ENCODE data around the gene NOTCH1.

DNA sequence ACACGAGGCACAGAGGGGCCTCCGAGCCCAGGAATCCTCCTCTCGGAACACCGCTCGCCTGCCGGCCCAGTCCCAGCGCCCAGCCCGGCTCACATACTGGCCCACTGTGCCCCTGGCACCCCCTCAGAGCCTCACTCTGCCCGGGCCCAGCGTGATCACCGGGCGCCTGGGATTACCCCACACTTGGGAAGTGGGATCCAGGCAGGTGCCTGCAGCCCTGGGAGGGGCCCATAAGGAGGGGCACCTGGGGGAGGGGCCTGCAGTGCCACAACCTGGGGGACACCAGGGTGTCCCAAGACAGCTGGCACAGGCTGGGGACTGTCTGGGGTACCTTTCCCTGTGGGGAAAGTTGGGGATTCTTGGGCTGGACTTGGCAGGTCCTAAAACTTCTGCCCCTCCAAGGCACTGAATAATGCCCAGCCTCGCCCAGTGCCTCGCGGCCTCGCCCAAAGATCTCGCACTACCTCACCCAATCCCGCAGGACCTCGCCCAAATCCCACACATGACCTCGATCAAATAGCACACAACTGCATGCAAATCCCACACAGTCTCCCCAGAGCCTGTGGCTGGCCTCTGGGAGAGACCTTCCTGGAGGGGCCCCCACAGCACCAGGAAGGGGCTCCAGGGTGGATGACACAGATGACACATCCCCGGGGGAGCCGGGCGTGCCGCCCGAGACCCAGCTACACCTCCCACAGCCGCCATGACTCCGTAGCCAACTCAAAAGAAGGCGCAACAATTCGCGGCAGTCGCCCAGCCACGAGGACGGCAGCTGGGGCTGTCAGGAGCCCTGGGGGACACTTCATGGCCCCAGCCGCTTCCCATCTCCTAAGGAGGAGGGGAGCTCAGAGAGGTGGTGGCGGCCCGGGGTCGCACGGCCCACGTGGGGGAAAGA is 13.7 kb downstream of the NOTCH1 start:
- TF ChIP-seq, protein P1, sequence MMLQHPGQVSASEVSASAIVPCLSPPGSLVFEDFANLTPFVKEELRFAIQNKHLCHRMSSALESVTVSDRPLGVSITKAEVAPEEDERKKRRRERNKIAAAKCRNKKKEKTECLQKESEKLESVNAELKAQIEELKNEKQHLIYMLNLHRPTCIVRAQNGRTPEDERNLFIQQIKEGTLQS (CRISPR knock-in tag; conservative IDR thresholded peaks at IDR 0.05) = no peak
- TF ChIP-seq, protein P2, sequence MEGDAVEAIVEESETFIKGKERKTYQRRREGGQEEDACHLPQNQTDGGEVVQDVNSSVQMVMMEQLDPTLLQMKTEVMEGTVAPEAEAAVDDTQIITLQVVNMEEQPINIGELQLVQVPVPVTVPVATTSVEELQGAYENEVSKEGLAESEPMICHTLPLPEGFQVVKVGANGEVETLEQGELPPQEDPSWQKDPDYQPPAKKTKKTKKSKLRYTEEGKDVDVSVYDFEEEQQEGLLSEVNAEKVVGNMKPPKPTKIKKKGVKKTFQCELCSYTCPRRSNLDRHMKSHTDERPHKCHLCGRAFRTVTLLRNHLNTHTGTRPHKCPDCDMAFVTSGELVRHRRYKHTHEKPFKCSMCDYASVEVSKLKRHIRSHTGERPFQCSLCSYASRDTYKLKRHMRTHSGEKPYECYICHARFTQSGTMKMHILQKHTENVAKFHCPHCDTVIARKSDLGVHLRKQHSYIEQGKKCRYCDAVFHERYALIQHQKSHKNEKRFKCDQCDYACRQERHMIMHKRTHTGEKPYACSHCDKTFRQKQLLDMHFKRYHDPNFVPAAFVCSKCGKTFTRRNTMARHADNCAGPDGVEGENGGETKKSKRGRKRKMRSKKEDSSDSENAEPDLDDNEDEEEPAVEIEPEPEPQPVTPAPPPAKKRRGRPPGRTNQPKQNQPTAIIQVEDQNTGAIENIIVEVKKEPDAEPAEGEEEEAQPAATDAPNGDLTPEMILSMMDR (IDR thresholded peaks at IDR 0.05) = no peak
- TF ChIP-seq, protein P3, sequence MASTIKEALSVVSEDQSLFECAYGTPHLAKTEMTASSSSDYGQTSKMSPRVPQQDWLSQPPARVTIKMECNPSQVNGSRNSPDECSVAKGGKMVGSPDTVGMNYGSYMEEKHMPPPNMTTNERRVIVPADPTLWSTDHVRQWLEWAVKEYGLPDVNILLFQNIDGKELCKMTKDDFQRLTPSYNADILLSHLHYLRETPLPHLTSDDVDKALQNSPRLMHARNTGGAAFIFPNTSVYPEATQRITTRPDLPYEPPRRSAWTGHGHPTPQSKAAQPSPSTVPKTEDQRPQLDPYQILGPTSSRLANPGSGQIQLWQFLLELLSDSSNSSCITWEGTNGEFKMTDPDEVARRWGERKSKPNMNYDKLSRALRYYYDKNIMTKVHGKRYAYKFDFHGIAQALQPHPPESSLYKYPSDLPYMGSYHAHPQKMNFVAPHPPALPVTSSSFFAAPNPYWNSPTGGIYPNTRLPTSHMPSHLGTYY (CRISPR knock-in tag; IDR thresholded peaks at IDR 0.05) = no peak
- TF ChIP-seq, protein P4, sequence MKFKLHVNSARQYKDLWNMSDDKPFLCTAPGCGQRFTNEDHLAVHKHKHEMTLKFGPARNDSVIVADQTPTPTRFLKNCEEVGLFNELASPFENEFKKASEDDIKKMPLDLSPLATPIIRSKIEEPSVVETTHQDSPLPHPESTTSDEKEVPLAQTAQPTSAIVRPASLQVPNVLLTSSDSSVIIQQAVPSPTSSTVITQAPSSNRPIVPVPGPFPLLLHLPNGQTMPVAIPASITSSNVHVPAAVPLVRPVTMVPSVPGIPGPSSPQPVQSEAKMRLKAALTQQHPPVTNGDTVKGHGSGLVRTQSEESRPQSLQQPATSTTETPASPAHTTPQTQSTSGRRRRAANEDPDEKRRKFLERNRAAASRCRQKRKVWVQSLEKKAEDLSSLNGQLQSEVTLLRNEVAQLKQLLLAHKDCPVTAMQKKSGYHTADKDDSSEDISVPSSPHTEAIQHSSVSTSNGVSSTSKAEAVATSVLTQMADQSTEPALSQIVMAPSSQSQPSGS (CRISPR knock-in tag; IDR thresholded peaks at IDR 0.05; ENCODE audit: borderline replicate concordance, low read depth) = no peak
- no peak for TF ChIP-seq NR3C1 (CRISPR knock-in tag; conservative IDR thresholded peaks at IDR 0.05; ENCODE audit: low read depth)
- TF ChIP-seq SP1 (CRISPR knock-in tag; conservative IDR thresholded peaks at IDR 0.05) = no peak
- TF ChIP-seq FOXP1 (CRISPR knock-in tag; IDR thresholded peaks at IDR 0.05; ENCODE audit: borderline replicate concordance) = no peak
- TF ChIP-seq, protein P5, sequence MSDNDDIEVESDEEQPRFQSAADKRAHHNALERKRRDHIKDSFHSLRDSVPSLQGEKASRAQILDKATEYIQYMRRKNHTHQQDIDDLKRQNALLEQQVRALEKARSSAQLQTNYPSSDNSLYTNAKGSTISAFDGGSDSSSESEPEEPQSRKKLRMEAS (CRISPR knock-in tag; IDR thresholded peaks at IDR 0.05) = no peak
- TF ChIP-seq, protein P6, sequence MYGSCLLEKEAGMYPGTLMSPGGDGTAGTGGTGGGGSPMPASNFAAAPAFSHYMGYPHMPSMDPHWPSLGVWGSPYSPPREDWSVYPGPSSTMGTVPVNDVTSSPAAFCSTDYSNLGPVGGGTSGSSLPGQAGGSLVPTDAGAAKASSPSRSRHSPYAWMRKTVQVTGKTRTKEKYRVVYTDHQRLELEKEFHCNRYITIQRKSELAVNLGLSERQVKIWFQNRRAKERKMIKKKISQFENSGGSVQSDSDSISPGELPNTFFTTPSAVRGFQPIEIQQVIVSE (CRISPR knock-in tag; IDR thresholded peaks at IDR 0.05; ENCODE audit: borderline replicate concordance) = no peak
- TF ChIP-seq FOXJ3 (CRISPR knock-in tag; IDR thresholded peaks at IDR 0.05; ENCODE audit: borderline replicate concordance) = no peak
- TF ChIP-seq, protein P7, sequence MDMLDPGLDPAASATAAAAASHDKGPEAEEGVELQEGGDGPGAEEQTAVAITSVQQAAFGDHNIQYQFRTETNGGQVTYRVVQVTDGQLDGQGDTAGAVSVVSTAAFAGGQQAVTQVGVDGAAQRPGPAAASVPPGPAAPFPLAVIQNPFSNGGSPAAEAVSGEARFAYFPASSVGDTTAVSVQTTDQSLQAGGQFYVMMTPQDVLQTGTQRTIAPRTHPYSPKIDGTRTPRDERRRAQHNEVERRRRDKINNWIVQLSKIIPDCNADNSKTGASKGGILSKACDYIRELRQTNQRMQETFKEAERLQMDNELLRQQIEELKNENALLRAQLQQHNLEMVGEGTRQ (CRISPR knock-in tag; IDR thresholded peaks at IDR 0.05) = no peak
- TF ChIP-seq, protein P8, sequence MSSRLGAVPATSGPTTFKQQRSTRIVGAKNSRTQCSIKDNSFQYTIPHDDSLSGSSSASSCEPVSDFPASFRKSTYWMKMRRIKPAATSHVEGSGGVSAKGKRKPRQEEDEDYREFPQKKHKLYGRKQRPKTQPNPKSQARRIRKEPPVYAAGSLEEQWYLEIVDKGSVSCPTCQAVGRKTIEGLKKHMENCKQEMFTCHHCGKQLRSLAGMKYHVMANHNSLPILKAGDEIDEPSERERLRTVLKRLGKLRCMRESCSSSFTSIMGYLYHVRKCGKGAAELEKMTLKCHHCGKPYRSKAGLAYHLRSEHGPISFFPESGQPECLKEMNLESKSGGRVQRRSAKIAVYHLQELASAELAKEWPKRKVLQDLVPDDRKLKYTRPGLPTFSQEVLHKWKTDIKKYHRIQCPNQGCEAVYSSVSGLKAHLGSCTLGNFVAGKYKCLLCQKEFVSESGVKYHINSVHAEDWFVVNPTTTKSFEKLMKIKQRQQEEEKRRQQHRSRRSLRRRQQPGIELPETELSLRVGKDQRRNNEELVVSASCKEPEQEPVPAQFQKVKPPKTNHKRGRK (CRISPR knock-in tag; IDR thresholded peaks at IDR 0.05; ENCODE audit: borderline replicate concordance) = no peak
- TF ChIP-seq, protein P9, sequence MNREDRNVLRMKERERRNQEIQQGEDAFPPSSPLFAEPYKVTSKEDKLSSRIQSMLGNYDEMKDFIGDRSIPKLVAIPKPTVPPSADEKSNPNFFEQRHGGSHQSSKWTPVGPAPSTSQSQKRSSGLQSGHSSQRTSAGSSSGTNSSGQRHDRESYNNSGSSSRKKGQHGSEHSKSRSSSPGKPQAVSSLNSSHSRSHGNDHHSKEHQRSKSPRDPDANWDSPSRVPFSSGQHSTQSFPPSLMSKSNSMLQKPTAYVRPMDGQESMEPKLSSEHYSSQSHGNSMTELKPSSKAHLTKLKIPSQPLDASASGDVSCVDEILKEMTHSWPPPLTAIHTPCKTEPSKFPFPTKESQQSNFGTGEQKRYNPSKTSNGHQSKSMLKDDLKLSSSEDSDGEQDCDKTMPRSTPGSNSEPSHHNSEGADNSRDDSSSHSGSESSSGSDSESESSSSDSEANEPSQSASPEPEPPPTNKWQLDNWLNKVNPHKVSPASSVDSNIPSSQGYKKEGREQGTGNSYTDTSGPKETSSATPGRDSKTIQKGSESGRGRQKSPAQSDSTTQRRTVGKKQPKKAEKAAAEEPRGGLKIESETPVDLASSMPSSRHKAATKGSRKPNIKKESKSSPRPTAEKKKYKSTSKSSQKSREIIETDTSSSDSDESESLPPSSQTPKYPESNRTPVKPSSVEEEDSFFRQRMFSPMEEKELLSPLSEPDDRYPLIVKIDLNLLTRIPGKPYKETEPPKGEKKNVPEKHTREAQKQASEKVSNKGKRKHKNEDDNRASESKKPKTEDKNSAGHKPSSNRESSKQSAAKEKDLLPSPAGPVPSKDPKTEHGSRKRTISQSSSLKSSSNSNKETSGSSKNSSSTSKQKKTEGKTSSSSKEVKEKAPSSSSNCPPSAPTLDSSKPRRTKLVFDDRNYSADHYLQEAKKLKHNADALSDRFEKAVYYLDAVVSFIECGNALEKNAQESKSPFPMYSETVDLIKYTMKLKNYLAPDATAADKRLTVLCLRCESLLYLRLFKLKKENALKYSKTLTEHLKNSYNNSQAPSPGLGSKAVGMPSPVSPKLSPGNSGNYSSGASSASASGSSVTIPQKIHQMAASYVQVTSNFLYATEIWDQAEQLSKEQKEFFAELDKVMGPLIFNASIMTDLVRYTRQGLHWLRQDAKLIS (CRISPR knock-in tag; IDR thresholded peaks at IDR 0.05; ENCODE audit: borderline replicate concordance) = no peak
- no peak for TF ChIP-seq NR1H2 (CRISPR knock-in tag; IDR thresholded peaks at IDR 0.05)

Data from WTC11 (cell line).